ENCODE data around the gene PTPRZ1.

DNA sequence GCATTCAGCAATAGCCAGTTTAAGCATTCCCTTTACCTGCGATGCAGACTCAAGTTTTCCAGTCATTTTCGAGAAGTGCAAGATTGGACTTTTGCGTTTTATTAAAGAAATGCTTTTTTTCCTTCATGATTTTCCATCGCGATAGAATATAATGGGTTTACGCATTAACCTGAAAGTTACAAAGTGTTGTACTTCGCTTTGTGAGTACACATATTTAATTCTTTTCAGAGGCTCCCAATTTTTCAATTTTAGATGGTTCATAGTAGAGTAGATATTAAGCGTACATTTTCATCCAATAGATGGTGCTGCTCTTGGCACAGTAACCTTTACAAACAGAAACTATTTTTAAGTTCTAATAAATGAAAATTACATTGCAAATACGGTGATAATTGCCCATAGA lies 1.3 kb downstream of the PTPRZ1 start:
- TF ChIP-seq GATA2 (IDR thresholded peaks at IDR 0.05; ENCODE audit: low read depth, low read length) = no peak
- no peak for TF ChIP-seq GATA3 (IDR thresholded peaks at IDR 0.05; ENCODE audit: low read depth, low read length)
